Stromal cell of bone marrow (primary cell): Measurements from ENCODE around the gene ZSWIM6.
A peak's percentile ranks its signal among the peaks of the same experiment; 100 is the strongest.

Experiments used
- DNase-seq: peaks from one replicate; pipeline ENCODE4 v3.0.0-alpha.2; 2012; ENCODE audit warnings: low read depth

ZSWIM6 gene

GRCh38 chr5:61307191-61307590 lies 24.9 kb upstream of the ZSWIM6 start:
- no peak for DNase-seq

- DNase-seq: no peak
Observed at GRCh38 chr5:61307611-61308010, 24.4 kb upstream of the ZSWIM6 start.

GRCh38 chr5:61308712-61309111 lies 23.3 kb upstream of the ZSWIM6 start:
- DNase-seq: no peak

GRCh38 chr5:61309115-61309514 lies 22.9 kb upstream of the ZSWIM6 start:
- DNase-seq: no peak

- DNase-seq: no peak
Observed at GRCh38 chr5:61311056-61311610, 20.9 kb upstream of the ZSWIM6 start.

- peak; percentile 38 for DNase-seq
Observed at GRCh38 chr5:61311836-61312808, 19.9 kb upstream of the ZSWIM6 start.

GRCh38 chr5:61313960-61314681 lies 17.9 kb upstream of the ZSWIM6 start:
- DNase-seq: peak; percentile 84

GRCh38 chr5:61318376-61318775 lies 13.7 kb upstream of the ZSWIM6 start:
- DNase-seq: no peak

GRCh38 chr5:61319388-61320146 lies 12.5 kb upstream of the ZSWIM6 start:
- no peak for DNase-seq

- no peak for DNase-seq
Observed at GRCh38 chr5:61320860-61321259, 11.2 kb upstream of the ZSWIM6 start.

GRCh38 chr5:61321669-61322068 lies 10.4 kb upstream of the ZSWIM6 start:
- no peak for DNase-seq

- no peak for DNase-seq
Observed at GRCh38 chr5:61322738-61323725, 9.0 kb upstream of the ZSWIM6 start.

GRCh38 chr5:61327760-61328753 lies 4.0 kb upstream of the ZSWIM6 start:
- DNase-seq: peak; percentile 95

- DNase-seq: no peak
Observed at GRCh38 chr5:61328791-61329549, 3.1 kb upstream of the ZSWIM6 start.

- no peak for DNase-seq
Observed at GRCh38 chr5:61329550-61330128, 2.4 kb upstream of the ZSWIM6 start.

- no peak for DNase-seq
Observed at GRCh38 chr5:61330341-61330844, 1.7 kb upstream of the ZSWIM6 start.

GRCh38 chr5:61330845-61331406 lies 1.1 kb upstream of the ZSWIM6 start:
- DNase-seq: peak; percentile 57

GRCh38 chr5:61332358-61332749 lies 296 bp downstream of the ZSWIM6 start:
- DNase-seq: no peak
